Heart right ventricle (tissue), 16 donors: ENCODE measurements around the gene SOCS3. TPM values are rescaled to one million over a fixed set of nuclear protein-coding genes. Genes with fewer than 3 reads are reported as not detected.
A peak's percentile ranks its signal among the peaks of the same experiment; 100 is the strongest.

Experiments
- ATAC-seq, 8 donors: fragments of 200-7000 bp; cut with Tn5 transposase; one replicate each; pipeline ENCODE4 v1.9.1; 2020; ENCODE audit warnings: mild to moderate bottlenecking in 8 of 8, moderate library complexity in 8 of 8, moderate number of reproducible peaks in 1 of 8
- DNase-seq, 2 donors: peaks; one replicate each; pipeline ENCODE4 v3.0.0-alpha.2; 2020
- H3K27ac ChIP-seq, 10 donors: fragments of 200-600 bp; sonication (generic) in 2 of 10; one replicate each; pipeline versions ENCODE4 v1.5.0 to v1.8.0; 2020 to 2022; ENCODE audit warnings: mild to moderate bottlenecking in 3 of 10
- H3K27me3 ChIP-seq, 7 donors: fragments of 200-600 bp; one replicate each; pipeline ENCODE4 v1.8.0; 2021 to 2022; ENCODE audit warnings: mild to moderate bottlenecking in 2 of 7
- H3K36me3 ChIP-seq, 9 donors: fragments of 200-600 bp; sonication (generic) in 1 of 9; one replicate each; pipeline versions ENCODE4 v1.5.0 to v1.8.0; 2020 to 2022; ENCODE audit warnings: mild to moderate bottlenecking in 2 of 9
- H3K4me1 ChIP-seq, 9 donors: fragments of 200-600 bp; sonication (generic) in 1 of 9; one replicate each; pipeline versions ENCODE4 v1.5.0 to v1.8.0; 2020 to 2022; ENCODE audit warnings: mild to moderate bottlenecking in 4 of 9
- H3K4me3 ChIP-seq, 10 donors: fragments of 200-600 bp; sonication (generic) in 2 of 10; one replicate each; pipeline versions ENCODE4 v1.5.0 to v1.8.0; 2020 to 2022; ENCODE audit warnings: mild to moderate bottlenecking in 7 of 10, moderate library complexity in 2 of 10
- H3K9me3 ChIP-seq, 11 donors: fragments of 200-600 bp in 10 of 11; sonication (generic) in 2 of 11; one replicate each; pipeline versions ENCODE4 v1.5.0 to v1.8.0; 2013 to 2022; ENCODE audit warnings: mild to moderate bottlenecking in 2 of 11, control low read depth in 1 of 11, moderate library complexity in 1 of 11
- CTCF ChIP-seq, 9 donors: fragments of 200-600 bp; sonication (generic) in 2 of 9; IDR thresholded peaks; one replicate each; pipeline versions ENCODE4 v1.5.0 to v1.8.0; 2021 to 2022; ENCODE audit warnings: antibody characterized with exemption in 9 of 9, mild to moderate bottlenecking in 5 of 9, moderate library complexity in 1 of 9
- WGBS, 2 donors: extraction: QIAGEN DNeasy Blood & Tissue Kit; methylation state at CpG; one replicate each; pipeline ENCODE4 v1.1.7; 2013; ENCODE audit warnings: inconsistent platforms in 1 of 2; 5-methylcytosine and 5-hydroxymethylcytosine counted together
- intact Hi-C, 10 donors: fragments of 100-400 bp; cut with DNase I; formaldehyde crosslinking; loops; one replicate each; pipeline versions ENCODE4 v1.11.1 to v1.14.2; 2022
- polyA plus RNA-seq, 2 donors: library from polyadenylated mRNA; stranded (reverse); fragments of 200-250 nt; gene quantifications; one replicate each; pipeline ENCODE4 v1.2.3, GENCODE V29; 2013
- total RNA-seq, 10 donors: library from RNA; stranded (reverse); fragmentation: NEBNext Ultra II Directional in 3 of 10; extraction: Animal tissue kit (Norgen Biotek cat#: 25700) in 3 of 10; gene quantifications; one replicate each; pipeline versions ENCODE4 v1.2.1 to v1.2.4, GENCODE V29; 2021 to 2023
- donor health status: Arrhythmogenic right ventricular cardiomyopathy.
- donor health status: ischemic (EF 13 %, LVEDD 7.1; RV severe dilation, severe dysfunction).
- donor health status: healthy with polysubstance abuse.
- donor health status: DM: no; HTN: yes; CAD: no.
- donor health status: DM: no; HTN: no; CAD: no.
- donor health status: ischemic (EF 25% LVEDD 6.9; RV normal size, moderate dysfunction).
- donor health status: ischemic (EF 25% LVEDD 5.7; RV mildly dilated, moderate dysfunction).
- donor health status: healthy.
- donor health status: DM: yes; HTN: yes; CAD: no.
- donor health status: Ischemic cardiomyopathy.
- donor health status: ischemic (EF 35%, LVEDD 5.7; RV mildly dilated, moderate dysfunction).
- donor health status: nonischemic (EF 11% LVEDD 7.7; RV severe dilation, severe dysfunction).
- donor health status: DM: yes; HTN: yes; CAD: no.
- donor health status: PGD.
- donor health status: ischemic (EF 29% LVEDD 5.4; RV normal size, mild dysfunction).
- donor health status: nonischemic (EF 23%, LVEDD 6.1; RV moderate dilation, normal function).

The SOCS3 gene
- total and polyA plus RNA-seq, 12 donors, result 7.7 to 189 (median 17.0) TPM

GRCh38 chr17:78347453-78347852 is 12.4 kb downstream of the SOCS3 start:
- peak overlapping the region in 1 of 10 donors; percentile 5 for H3K27ac ChIP-seq
- H3K4me1 ChIP-seq, result peaks cover 23 to 88% (median 50%) of the 10 kb centered on the region in 9 donors
- intact Hi-C loops, result no loop called here
- TF ChIP-seq CTCF (IDR thresholded peaks at IDR 0.05), result no peak
- H3K4me3 ChIP-seq, result no peak overlapping the region
- DNase-seq (no peak), ATAC-seq (no peak)
- 87 to 100% methylated on average over 3 of the region's 3 CpGs for whole genome bisulfite sequencing, 2 donors
- no peaks in the 10 kb centered on the region for H3K27me3 ChIP-seq
- no peaks in the 10 kb centered on the region for H3K36me3 ChIP-seq
- no peaks in the 10 kb centered on the region for H3K9me3 ChIP-seq

DNA sequence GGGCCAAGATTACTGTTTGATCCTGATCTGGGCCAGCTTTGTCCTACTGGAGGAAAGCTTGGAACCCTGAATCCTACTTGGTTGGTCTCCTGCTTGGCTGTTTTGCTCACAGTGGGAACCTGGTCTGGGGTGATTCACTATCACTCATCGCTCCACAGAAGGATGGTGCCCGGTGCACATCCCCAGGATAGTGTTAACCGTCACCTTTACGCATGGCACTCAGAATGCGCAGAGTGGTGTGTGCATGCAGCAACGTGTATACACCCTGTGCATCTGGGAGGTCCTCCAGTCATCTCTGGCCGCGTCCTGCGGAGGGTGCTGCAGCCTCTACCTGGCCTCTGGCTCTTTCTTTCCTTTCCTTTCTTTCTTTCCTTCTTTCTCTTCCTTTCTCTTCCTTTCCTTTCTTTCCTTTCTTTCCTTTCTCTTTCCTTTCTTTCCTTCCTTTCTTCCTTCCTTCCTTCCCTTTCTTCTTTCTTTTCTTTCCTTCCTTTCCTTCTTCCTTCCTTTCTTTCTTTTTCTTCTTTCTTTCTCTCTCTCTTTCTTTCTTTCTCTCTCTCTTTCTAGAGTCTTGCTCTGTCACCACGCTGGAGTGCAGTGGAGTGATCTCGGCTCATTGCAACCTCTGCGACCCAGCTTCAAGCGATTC is 13.1 kb downstream of the SOCS3 start:
- 91 to 93% methylated on average over 13 of the region's 13 CpGs for WGBS, 2 donors
- no peak overlapping the region for H3K27ac ChIP-seq
- no peaks in the 10 kb centered on the region for H3K36me3 ChIP-seq
- H3K9me3 ChIP-seq, result no peaks in the 10 kb centered on the region
- peaks cover 22 to 87% (median 49%) of the 10 kb centered on the region in 9 donors for H3K4me1 ChIP-seq
- H3K4me3 ChIP-seq, result no peak overlapping the region
- no peaks in the 10 kb centered on the region for H3K27me3 ChIP-seq
- DNase-seq (no peak), ATAC-seq (no peak)
- no peak for TF ChIP-seq CTCF (IDR thresholded peaks at IDR 0.05)
- intact Hi-C loops, result no loop called here

DNA sequence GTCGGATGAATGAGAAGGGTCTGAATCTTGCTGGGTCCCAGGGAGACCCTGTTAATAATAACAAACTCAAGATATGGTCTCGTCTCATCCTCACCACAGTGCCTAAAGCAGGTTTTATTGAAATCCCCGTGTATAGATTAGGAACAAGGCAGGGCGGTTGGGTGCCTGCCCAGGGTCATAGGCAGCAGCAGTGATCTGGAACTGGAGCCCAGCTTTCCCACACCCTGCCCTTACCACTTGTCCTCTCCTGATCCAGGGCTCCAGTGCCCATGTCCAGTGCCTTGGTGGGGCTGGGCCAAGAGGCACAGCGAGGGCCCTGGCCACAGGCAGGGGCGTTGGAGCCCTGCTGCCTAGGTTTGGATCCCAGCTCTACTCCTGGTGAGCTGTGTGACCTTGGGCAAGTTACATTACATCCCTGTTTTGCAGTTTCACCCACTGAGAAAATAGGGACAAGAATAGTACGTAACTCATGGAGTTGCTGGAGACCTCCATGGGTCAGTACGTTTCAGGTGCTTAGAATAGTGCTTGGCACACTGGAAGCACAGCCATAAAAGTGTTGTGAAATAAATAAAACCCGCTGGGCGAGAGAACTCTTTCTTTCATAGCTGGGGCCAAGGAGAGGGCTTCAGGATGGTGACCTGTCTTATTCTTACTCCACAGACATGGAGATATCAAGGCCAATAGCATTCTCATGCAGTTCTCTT is 13.9 kb downstream of the SOCS3 start:
- no peaks in the 10 kb centered on the region for H3K36me3 ChIP-seq
- peaks cover 17 to 86% (median 47%) of the 10 kb centered on the region in 9 donors for H3K4me1 ChIP-seq
- no peaks in the 10 kb centered on the region for H3K9me3 ChIP-seq
- ATAC-seq, result no peak
- no peaks in the 10 kb centered on the region for H3K27me3 ChIP-seq
- peak overlapping the region in 5 of 10 donors; percentile 5 to 98 (median 39) for H3K27ac ChIP-seq
- intact Hi-C loops, result no loop called here
- no peak for DNase-seq
- H3K4me3 ChIP-seq, result no peak overlapping the region
- 84 to 87% methylated on average over 10 of the region's 10 CpGs for WGBS, 2 donors
- TF ChIP-seq CTCF (IDR thresholded peaks at IDR 0.05), result no peak

- Histone ChIP-seq H3K27me3 (no peaks in the 10 kb centered on the region), H3K4me1 (peaks cover 17 to 85% (median 45%) of the 10 kb centered on the region in 9 donors), H3K9me3 (no peaks in the 10 kb centered on the region), H3K36me3 (no peaks in the 10 kb centered on the region), H3K4me3 (no peak overlapping the region), H3K27ac (peak overlapping the region in 5 of 10 donors; percentile 5 to 98 (median 39))
- intact Hi-C loops, result no loop called here
- no peak for TF ChIP-seq CTCF (IDR thresholded peaks at IDR 0.05)
- ATAC-seq, result no peak
- no peak for DNase-seq
- 68 to 79% methylated on average over 8 of the region's 8 CpGs for WGBS, 2 donors
These were observed 14.7 kb downstream of the SOCS3 start for GRCh38 chr17:78345172-78345571.
